HepG2 (cell line): Measurements from ENCODE around the gene CABLES2. TPM values are rescaled to one million over a fixed set of nuclear protein-coding genes. Genes with fewer than 3 reads are reported as not detected.

Experiments
- DR1 ChIP-seq: sonication (generic); formaldehyde crosslinking; IDR thresholded peaks from 2 replicates; pipeline ENCODE4 v1.8.0; 2021; ENCODE audit warnings: mild to moderate bottlenecking, missing genetic modification reagents, inconsistent platforms
- HCFC1 ChIP-seq: fragments of 150-350 bp; IDR thresholded peaks from 2 replicates; pipeline ENCODE4 v1.6.1; 2014; ENCODE audit warnings: low read depth, low read length
- HIC2 ChIP-seq: sonication (generic); formaldehyde crosslinking; IDR thresholded peaks from 2 replicates; pipeline ENCODE4 v1.9.0; 2022; ENCODE audit warnings: low read depth, missing genetic modification reagents
- HNF1B ChIP-seq: sonication (generic); formaldehyde crosslinking; IDR thresholded peaks from 2 replicates; pipeline ENCODE4 v1.5.1; 2020; ENCODE audit warnings: mild to moderate bottlenecking, moderate library complexity, missing genetic modification reagents
- KLF6 ChIP-seq: IDR thresholded peaks from 2 replicates; pipeline ENCODE4 v1.8.0; 2016; ENCODE audit warnings: missing biosample characterization, missing genetic modification reagents
- NR2F6 ChIP-seq, 2 experiments: IDR thresholded peaks; 2 replicates each; pipeline ENCODE4 v1.6.1; 2016; ENCODE audit warnings: antibody characterized with exemption in 1 of 2, mild to moderate bottlenecking in 1 of 2
- TERF1 ChIP-seq: sonication (generic); formaldehyde crosslinking; IDR thresholded peaks from 2 replicates; pipeline ENCODE4 v1.8.0; 2022; ENCODE audit warnings: mild to moderate bottlenecking, missing genetic modification reagents, moderate library complexity
- USF2 ChIP-seq, 2 experiments: sonication (generic) in 1 of 2; formaldehyde crosslinking in 1 of 2; IDR thresholded peaks; 2 replicates each; pipeline versions ENCODE4 v1.5.1 to v1.6.1; 2011 to 2020; ENCODE audit warnings: borderline replicate concordance in 1 of 2, low read depth in 1 of 2, low read length in 1 of 2, mild to moderate bottlenecking in 1 of 2, missing genetic modification reagents in 1 of 2, moderate library complexity in 1 of 2
- ZBTB49 ChIP-seq: sonication (generic); formaldehyde crosslinking; IDR thresholded peaks from 2 replicates; pipeline ENCODE4 v1.4.0; 2020; ENCODE audit warnings: missing genetic modification reagents, borderline replicate concordance
- ZNF230 ChIP-seq: sonication (generic); formaldehyde crosslinking; IDR thresholded peaks from 2 replicates; pipeline ENCODE4 v1.4.0; 2020; ENCODE audit warnings: mild to moderate bottlenecking, missing genetic modification reagents
- ZNF460 ChIP-seq: sonication (generic); formaldehyde crosslinking; IDR thresholded peaks from 2 replicates; pipeline ENCODE4 v1.5.1; 2020; ENCODE audit warnings: missing genetic modification reagents, mild to moderate bottlenecking, borderline replicate concordance
- ZNF543 ChIP-seq: sonication (generic); formaldehyde crosslinking; IDR thresholded peaks from 2 replicates; pipeline ENCODE4 v1.4.0; 2020; ENCODE audit warnings: mild to moderate bottlenecking, missing genetic modification reagents
- ZNF597 ChIP-seq: sonication (generic); formaldehyde crosslinking; IDR thresholded peaks from 2 replicates; pipeline ENCODE4 v1.5.0; 2020; ENCODE audit warnings: missing genetic modification reagents
- ZNF749 ChIP-seq: sonication (generic); formaldehyde crosslinking; IDR thresholded peaks from 2 replicates; pipeline ENCODE4 v1.8.0; 2022; ENCODE audit warnings: mild to moderate bottlenecking, missing genetic modification reagents, moderate library complexity, borderline replicate concordance
- ZSCAN21 ChIP-seq: sonication (generic); formaldehyde crosslinking; IDR thresholded peaks from 2 replicates; pipeline ENCODE4 v1.8.0; 2022; ENCODE audit warnings: mild to moderate bottlenecking, missing genetic modification reagents, moderate library complexity, borderline replicate concordance
- polyA plus RNA-seq, 8 experiments: library from polyadenylated mRNA; depleted of rRNA in 3 of 8; stranded (reverse) in 7 of 8; unstranded in 1 of 8; fragments of >200 nt; fragmentation: Illumina TruSeq in 4 of 8; extraction: Trizol in 4 of 8; gene quantifications; 2 replicates each; pipeline versions ENCODE4 v1.2.1 to v1.2.3, GENCODE V29; 2011 to 2016; ENCODE audit warnings: low read depth in 4 of 8, missing spikeins in 1 of 8, mixed read lengths in 1 of 8; ENCODE audit not compliant: insufficient read depth in 1 of 8
- total RNA-seq, 5 experiments: library from RNA; depleted of rRNA; stranded (reverse); fragments of >200 nt; fragmentation: Illumina TruSeq; extraction: Trizol; gene quantifications; 2 replicates each; pipeline ENCODE4 v1.2.3, GENCODE V29; 2016; ENCODE audit warnings: low read depth in 1 of 5

Gene CABLES2
- total and polyA plus RNA-seq, 2 of the 13 experiments (the other 11 are each of a cell fraction or from before 2014, with no cell fraction given): 5.2 to 9.7 TPM

GRCh38 chr20:62363920-62364851, 42.9 kb downstream of the CABLES2 start (continued):
- peak; percentile 11; the same call in 1 of the 2 replicates for TF ChIP-seq HIC2 (CRISPR knock-in tag)
- 0 out of 2 replicates have a peak, but pooled peaks have one; percentile 46 for TF ChIP-seq HNF1B (CRISPR knock-in tag)
- 0 out of 2 replicates have a peak, but pooled peaks have one; percentile 1 for TF ChIP-seq DR1 (CRISPR knock-in tag)
- TF ChIP-seq HCFC1: no peak
- 0 out of 2 replicates have a peak, but pooled peaks have one; percentile 28 for TF ChIP-seq ZNF543 (CRISPR knock-in tag)
- no peak for TF ChIP-seq ZNF230 (CRISPR knock-in tag)
- no peak for TF ChIP-seq USF2 (IDR thresholded peaks at IDR 0.05; ENCODE audit: low read depth, low read length)
- TF ChIP-seq USF2 (CRISPR knock-in tag; IDR thresholded peaks at IDR 0.05; ENCODE audit: borderline replicate concordance): no peak
- TF ChIP-seq TERF1 (CRISPR knock-in tag): peak; percentile 86; the same call in 1 of the 2 replicates
- peak; percentile 42; the same call in 1 of the 2 replicates for TF ChIP-seq NR2F6 (IDR thresholded peaks at IDR 0.05)
- TF ChIP-seq NR2F6 (CRISPR knock-in tag; IDR thresholded peaks at IDR 0.05): 0 out of 2 replicates have a peak, but pooled peaks have one; percentile 39
- TF ChIP-seq ZNF460 (CRISPR knock-in tag): no peak
- TF ChIP-seq ZBTB49: no peak
- peak; percentile 28; the same call in 1 of the 2 replicates for TF ChIP-seq ZSCAN21 (CRISPR knock-in tag)
- TF ChIP-seq ZNF749: 0 out of 2 replicates have a peak, but pooled peaks have one; percentile 44
- TF ChIP-seq KLF6 (CRISPR knock-in tag): no peak
- TF ChIP-seq ZNF597 (CRISPR knock-in tag): no peak
